KOPT-K1 (cell line): Measurements from ENCODE around the gene TIAM1.

Experiments
- H3K27ac ChIP-seq: fragments of 200-600 bp; sonication (generic); 2 replicates; pipeline ENCODE4 v1.5.1; 2016; ENCODE audit warnings: antibody characterized with exemption, mild to moderate bottlenecking, low read depth, low read length; ENCODE audit not compliant: poor library complexity, severe bottlenecking
- H3K36me3 ChIP-seq: fragments of 200-600 bp; sonication (generic); 2 replicates; pipeline ENCODE4 v1.5.1; 2017; ENCODE audit warnings: antibody characterized with exemption, mild to moderate bottlenecking, low read length, moderate library complexity; ENCODE audit not compliant: insufficient read depth
- H3K9me3 ChIP-seq: fragments of 200-600 bp; sonication (generic); 2 replicates; pipeline ENCODE4 v1.5.1; 2017; ENCODE audit warnings: antibody characterized with exemption, low read length, mild to moderate bottlenecking; ENCODE audit not compliant: insufficient read depth, poor library complexity, severe bottlenecking

TIAM1 gene

GRCh38 chr21:31162079-31162699 lies 181.9 kb downstream of the TIAM1 start:
- H3K27ac ChIP-seq = no peak overlapping the region

GRCh38 chr21:31161157-31161556 lies 182.9 kb downstream of the TIAM1 start:
- Histone ChIP-seq H3K27ac (no peak overlapping the region), H3K9me3 (peaks cover 13% of the 10 kb centered on the region)

More at GRCh38 chr21:31162079-31162699, 181.9 kb downstream of the TIAM1 start:
- H3K9me3 ChIP-seq = peaks cover 3% of the 10 kb centered on the region
- no peaks in the 10 kb centered on the region for H3K36me3 ChIP-seq

GRCh38 chr21:31159808-31160207 lies 184.3 kb downstream of the TIAM1 start:
- Histone ChIP-seq H3K27ac (no peak overlapping the region), H3K9me3 (peaks cover 21% of the 10 kb centered on the region), H3K36me3 (no peaks in the 10 kb centered on the region)

More at GRCh38 chr21:31161157-31161556, 182.9 kb downstream of the TIAM1 start:
- no peaks in the 10 kb centered on the region for H3K36me3 ChIP-seq

GRCh38 chr21:31158789-31159581 lies 185.1 kb downstream of the TIAM1 start:
- no peaks in the 10 kb centered on the region for H3K36me3 ChIP-seq
- peaks cover 21% of the 10 kb centered on the region for H3K9me3 ChIP-seq
- no peak overlapping the region for H3K27ac ChIP-seq

DNA sequence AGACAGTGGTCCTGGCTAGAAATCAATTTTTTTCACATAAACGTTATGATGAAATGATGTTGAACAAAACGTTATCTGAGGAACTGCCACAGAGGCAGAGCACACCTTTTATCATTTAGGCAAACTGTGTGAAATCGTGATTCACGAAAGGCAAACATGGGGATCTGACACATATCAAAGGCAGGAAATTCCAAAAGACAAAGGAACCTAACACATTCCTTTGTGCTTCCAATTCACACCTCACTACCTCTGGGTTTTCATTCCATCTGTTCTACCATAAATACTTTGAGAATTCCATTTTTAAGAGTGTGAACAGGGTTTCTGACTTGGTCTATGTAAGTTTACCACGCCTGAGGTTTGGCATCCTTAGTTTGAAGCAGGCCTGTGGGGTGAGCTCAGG lies 186.3 kb downstream of the TIAM1 start:
- H3K9me3 ChIP-seq = peaks cover 21% of the 10 kb centered on the region
- no peak overlapping the region for H3K27ac ChIP-seq
- H3K36me3 ChIP-seq = no peaks in the 10 kb centered on the region

- H3K36me3 ChIP-seq = no peaks in the 10 kb centered on the region
- no peak overlapping the region for H3K27ac ChIP-seq
- H3K9me3 ChIP-seq = peaks cover 21% of the 10 kb centered on the region
Observed at GRCh38 chr21:31156662-31157061, 187.4 kb downstream of the TIAM1 start.

DNA sequence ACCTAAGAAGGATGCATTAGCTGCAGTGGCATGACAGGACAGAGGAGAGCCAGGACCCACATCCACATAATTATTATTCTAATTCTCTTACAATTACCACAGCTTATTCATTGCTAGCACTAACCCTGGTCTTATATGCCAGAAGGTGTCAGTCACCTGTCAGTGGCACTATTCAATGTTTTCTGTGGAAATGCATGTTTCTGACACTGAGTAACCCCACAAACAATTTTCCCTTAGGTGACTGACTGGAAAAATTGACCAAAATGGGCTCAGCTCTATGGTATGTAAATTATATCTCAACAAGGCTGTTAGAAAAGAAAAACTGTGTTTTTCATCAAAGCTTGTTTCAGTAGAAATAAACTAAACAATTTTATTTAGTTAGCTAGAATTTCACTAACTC lies 187.9 kb downstream of the TIAM1 start:
- H3K9me3 ChIP-seq = peaks cover 21% of the 10 kb centered on the region
- no peak overlapping the region for H3K27ac ChIP-seq
- no peaks in the 10 kb centered on the region for H3K36me3 ChIP-seq

- Histone ChIP-seq H3K9me3 (peaks cover 10% of the 10 kb centered on the region), H3K27ac (no peak overlapping the region), H3K36me3 (no peaks in the 10 kb centered on the region)
Observed at GRCh38 chr21:31151156-31152045, 192.7 kb downstream of the TIAM1 start.

GRCh38 chr21:31145274-31145673 lies 198.8 kb downstream of the TIAM1 start:
- Histone ChIP-seq H3K27ac (no peak overlapping the region), H3K9me3 (no peaks in the 10 kb centered on the region), H3K36me3 (no peaks in the 10 kb centered on the region)

DNA sequence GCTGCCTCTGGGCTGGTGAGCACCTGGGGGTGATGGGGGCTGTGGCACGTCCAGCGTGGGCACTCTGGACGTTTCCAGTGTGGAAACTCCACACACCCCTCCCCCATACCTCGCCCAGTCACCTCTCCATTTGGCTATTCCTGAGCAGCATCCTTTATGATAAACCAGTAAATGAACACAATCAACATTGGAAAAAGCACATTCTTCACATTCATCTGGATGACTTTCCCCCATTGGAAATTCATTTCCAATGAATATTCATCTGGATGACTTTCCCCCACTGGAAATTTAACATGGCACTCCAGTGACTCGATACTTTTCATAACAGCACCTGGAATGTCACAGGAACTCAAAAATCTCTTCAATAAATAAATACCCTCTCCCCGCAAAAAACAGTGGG lies 201.0 kb downstream of the TIAM1 start:
- H3K27ac ChIP-seq = no peak overlapping the region
- H3K9me3 ChIP-seq = no peaks in the 10 kb centered on the region

DNA sequence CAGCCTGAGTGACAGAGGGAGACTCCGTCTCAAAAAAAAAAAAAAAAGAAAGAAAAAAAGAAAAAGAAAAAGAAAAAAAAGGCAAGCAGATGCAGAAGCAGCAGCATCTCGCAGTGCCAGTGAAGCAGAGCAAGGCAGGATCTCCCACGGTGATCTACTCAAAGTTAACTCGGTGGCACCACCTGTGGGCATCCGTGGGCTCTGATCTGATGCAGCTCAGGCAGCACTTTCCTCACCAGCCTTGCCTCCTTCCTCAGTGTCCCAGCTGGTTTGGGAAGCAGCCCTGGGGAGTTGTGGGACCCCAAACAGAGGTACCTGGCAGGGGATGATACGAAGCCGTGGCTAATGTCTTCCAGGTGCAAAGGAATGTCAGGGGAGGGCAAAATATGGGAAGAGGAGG lies 201.5 kb downstream of the TIAM1 start:
- Histone ChIP-seq H3K27ac (no peak overlapping the region), H3K36me3 (no peaks in the 10 kb centered on the region), H3K9me3 (no peaks in the 10 kb centered on the region)

More for the DNA sequence above, 201.0 kb downstream of the TIAM1 start:
- H3K36me3 ChIP-seq = no peaks in the 10 kb centered on the region

GRCh38 chr21:31141389-31142000 lies 202.6 kb downstream of the TIAM1 start:
- Histone ChIP-seq H3K9me3 (no peaks in the 10 kb centered on the region), H3K27ac (no peak overlapping the region), H3K36me3 (no peaks in the 10 kb centered on the region)

- H3K9me3 ChIP-seq = no peaks in the 10 kb centered on the region
- no peak overlapping the region for H3K27ac ChIP-seq
- H3K36me3 ChIP-seq = no peaks in the 10 kb centered on the region
Observed at GRCh38 chr21:31140676-31141075, 203.4 kb downstream of the TIAM1 start.

DNA sequence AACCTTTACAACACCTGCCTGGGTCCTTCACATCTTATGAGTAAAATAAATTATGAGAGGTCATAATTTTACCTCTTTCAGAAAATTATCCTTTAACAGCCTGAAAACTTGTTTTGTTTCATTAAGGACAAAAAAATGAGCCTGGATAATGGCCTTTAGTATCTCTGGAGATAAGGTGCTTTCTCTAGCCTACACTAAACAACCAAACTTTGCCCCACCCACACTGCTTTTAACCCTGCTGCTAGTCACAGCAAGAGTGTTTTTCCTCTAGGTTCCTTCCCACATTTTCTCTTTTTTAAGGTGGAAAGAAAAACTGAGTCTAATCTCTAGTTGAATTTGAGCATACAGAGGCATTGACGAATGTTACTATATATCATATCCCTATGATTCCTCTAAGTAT lies 204.0 kb downstream of the TIAM1 start:
- no peaks in the 10 kb centered on the region for H3K9me3 ChIP-seq
- no peaks in the 10 kb centered on the region for H3K36me3 ChIP-seq
- no peak overlapping the region for H3K27ac ChIP-seq

DNA sequence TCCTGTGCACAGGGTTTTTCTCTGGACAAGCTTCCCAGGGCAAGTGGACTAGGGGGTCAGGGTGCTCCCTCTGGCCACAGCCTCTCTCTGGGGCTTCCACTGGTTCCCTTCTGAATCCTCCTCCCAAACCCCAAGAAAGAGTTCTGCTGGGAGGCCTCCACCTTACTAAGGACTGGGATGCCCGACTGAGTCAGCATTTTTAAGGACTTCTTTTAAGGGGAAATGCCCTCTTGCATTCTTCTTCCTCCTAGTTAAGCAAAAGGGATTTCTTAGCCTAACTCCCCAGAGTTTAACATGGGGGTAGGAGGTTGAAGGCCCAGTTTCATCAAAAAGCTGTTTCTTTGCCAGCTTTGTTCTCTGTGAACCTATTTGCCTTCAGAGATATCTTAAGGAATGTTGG lies 206.1 kb downstream of the TIAM1 start:
- H3K36me3 ChIP-seq = no peaks in the 10 kb centered on the region
- H3K27ac ChIP-seq = no peak overlapping the region
- H3K9me3 ChIP-seq = no peaks in the 10 kb centered on the region
